Measurements from ENCODE around the gene PCNX2. TPM values are rescaled to one million over a fixed set of nuclear protein-coding genes. Genes with fewer than 3 reads are reported as not detected.

The PCNX2 gene
- total and polyA plus RNA-seq, 10 of the 15 experiments (the other 5 are each of a cell fraction or from before 2014, with no cell fraction given) = 2.1 to 16.4 (median 8.1) TPM

DNA sequence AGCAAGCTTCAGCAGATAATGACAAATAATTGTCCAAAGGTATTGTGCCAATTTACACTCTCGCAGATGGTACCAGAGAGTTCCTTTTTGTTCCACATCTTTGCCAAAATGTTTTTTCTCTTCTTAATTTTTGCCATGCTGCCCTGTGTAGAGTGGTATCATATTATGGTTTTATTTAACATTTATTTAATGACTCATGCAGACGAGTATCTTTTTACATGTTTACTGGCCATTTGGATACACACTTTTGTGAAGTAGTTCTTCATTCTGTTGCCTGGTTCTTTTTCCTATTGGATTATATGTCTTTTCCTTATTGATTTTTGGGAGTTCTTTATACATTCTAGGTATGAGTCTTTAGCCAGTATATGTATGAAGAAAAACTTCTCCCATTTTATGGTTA is 151.1 kb downstream of the PCNX2 start:
- FAIRE-seq = no peak
- no peak for DNase-seq (ENCODE audit: low read depth, low spot score)
- Histone ChIP-seq H3K9ac (ENCODE audit: control insufficient read depth, insufficient read depth, low read length) (no peak overlapping the region), H3K79me2 (ENCODE audit: control insufficient read depth, insufficient read depth, low read length) (no peaks in the 10 kb centered on the region), H4K20me1 (ENCODE audit: control insufficient read depth, insufficient read depth) (no peaks in the 10 kb centered on the region), H3K27ac (ENCODE audit: control insufficient read depth, insufficient read depth) (no peak overlapping the region), H3K4me1 (ENCODE audit: control insufficient read depth, insufficient read depth, low read length) (no peaks in the 10 kb centered on the region), H3K36me3 (ENCODE audit: control insufficient read depth in 2 of 2, insufficient read depth in 2 of 2, low read length in 1 of 2) (peaks cover 0 to 3% of the 10 kb centered on the region in 2 experiments; a peak in 1 of 4 replicates), H3K4me3 (no peak overlapping the region), H3K4me2 (ENCODE audit: control insufficient read depth, insufficient read depth) (no peak overlapping the region), H2AFZ (ENCODE audit: control insufficient read depth, low read depth, low read length) (no peak overlapping the region), H3K27me3 (replicated peaks in 1 of 2; ENCODE audit: control insufficient read depth in 2 of 2, insufficient read depth in 2 of 2, low read length in 1 of 2) (no peaks in the 10 kb centered on the region), H3K9me3 (replicated peaks; ENCODE audit: control insufficient read depth, insufficient read depth, low read length) (no peaks in the 10 kb centered on the region)
- TF ChIP-seq MAX (IDR thresholded peaks at IDR 0.05; ENCODE audit: low read depth, low read length) = no peak
- TF ChIP-seq TAF1 (IDR thresholded peaks at IDR 0.05; ENCODE audit: borderline replicate concordance, low read depth, low read length) = no peak
- TF ChIP-seq ATF2 (IDR thresholded peaks at IDR 0.05; ENCODE audit: low read length) = no peak
- TF ChIP-seq, protein P1, sequence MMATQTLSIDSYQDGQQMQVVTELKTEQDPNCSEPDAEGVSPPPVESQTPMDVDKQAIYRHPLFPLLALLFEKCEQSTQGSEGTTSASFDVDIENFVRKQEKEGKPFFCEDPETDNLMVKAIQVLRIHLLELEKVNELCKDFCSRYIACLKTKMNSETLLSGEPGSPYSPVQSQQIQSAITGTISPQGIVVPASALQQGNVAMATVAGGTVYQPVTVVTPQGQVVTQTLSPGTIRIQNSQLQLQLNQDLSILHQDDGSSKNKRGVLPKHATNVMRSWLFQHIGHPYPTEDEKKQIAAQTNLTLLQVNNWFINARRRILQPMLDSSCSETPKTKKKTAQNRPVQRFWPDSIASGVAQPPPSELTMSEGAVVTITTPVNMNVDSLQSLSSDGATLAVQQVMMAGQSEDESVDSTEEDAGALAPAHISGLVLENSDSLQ (IDR thresholded peaks at IDR 0.05) = no peak
- no peak for TF ChIP-seq HCFC1 (IDR thresholded peaks at IDR 0.05; ENCODE audit: low read length)
- BruUV-seq (replicated peaks) = no TSS peak
- CTCF ChIA-PET = no interaction called here
- in situ Hi-C loops (cut with MboI) = no loop called here
- intact Hi-C loops (cut with micrococcal nuclease; ENCODE audit: unreplicated experiment) = no loop called here
- RAD21 ChIA-PET (ENCODE audit: unreplicated experiment) = no interaction called here
- SMC1A ChIA-PET (ENCODE audit: uncharacterized antibody, unreplicated experiment) = no interaction called here
- 95% methylated on average over 2 of the region's 2 CpGs for WGBS (ENCODE audit: insufficient coverage, insufficient replicate concordance, low lambda C conversion rate, missing lambda C conversion rate)
- ATAC-seq = no peak
- POLR2A ChIA-PET = no interaction called here

Measured in GM12878 (cell line).